Activated naive CD4-positive, alpha-beta T cell (primary cell): ENCODE results near the gene KRTAP6-2.

ENCODE experiments used
- DNase-seq, 4 experiments: peaks; one replicate each; lab custom pipeline; 2025; lab: John Stamatoyannopoulos, UW

The KRTAP6-2 gene, protein sequence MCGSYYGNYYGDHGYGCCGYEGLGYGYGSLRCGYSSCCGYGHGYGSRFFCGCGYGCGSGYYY

DNA sequence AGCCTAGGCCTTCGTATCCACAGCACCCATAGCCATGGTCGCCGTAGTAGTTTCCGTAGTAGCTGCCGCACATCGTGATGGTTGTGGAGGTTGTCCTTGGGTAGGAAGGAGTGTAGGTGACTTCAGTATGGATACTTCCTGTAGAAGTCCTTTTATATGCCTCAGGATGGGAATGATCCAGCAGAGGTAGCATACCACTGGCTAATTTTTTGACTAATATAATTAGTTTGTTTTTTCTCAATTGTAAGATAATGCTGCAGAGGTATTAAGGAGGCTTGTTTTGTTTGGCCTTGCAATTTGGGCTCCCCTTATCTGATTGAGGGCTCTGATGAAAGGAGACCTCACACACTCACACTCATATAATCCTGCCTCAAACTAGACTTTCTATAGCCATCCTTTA, at the start of gene KRTAP6-2:
Gene KRTAP6-2 (minus strand): TSS at position 101 of the 400 bp plus-strand sequence. CDS start 28 bp downstream, at position 73.
- DNase-seq: no peak

- DNase-seq: no peak
Measured at GRCh38 chr21:30646904-30647414, 48.3 kb upstream of the KRTAP6-2 start.

DNA sequence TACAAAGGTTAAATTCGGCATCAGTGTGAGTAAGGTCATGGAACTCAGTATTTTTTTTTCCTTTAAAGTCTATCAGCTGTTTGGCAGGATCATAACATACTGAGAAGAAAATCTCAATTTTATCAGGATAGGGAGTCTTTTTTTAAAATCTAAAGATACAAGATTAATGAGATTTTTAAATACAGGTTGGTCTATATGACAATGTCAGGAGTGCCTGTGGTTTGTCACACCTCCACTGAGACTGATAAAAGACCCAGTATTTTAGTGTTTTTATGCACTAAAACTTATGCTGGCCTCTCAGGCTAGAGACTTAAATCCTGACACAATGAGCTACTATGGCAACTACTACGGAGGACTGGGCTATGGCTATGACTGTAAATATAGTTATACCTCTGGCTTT, 43.9 kb upstream of the KRTAP6-2 start, which contains the start of gene KRTAP20-3:
Gene KRTAP20-3 (plus strand): TSS at position 301 of the 400 bp plus-strand sequence.
- no peak for DNase-seq

GRCh38 chr21:30638686-30639085, 40.0 kb upstream of the KRTAP6-2 start:
- no peak for DNase-seq

DNA sequence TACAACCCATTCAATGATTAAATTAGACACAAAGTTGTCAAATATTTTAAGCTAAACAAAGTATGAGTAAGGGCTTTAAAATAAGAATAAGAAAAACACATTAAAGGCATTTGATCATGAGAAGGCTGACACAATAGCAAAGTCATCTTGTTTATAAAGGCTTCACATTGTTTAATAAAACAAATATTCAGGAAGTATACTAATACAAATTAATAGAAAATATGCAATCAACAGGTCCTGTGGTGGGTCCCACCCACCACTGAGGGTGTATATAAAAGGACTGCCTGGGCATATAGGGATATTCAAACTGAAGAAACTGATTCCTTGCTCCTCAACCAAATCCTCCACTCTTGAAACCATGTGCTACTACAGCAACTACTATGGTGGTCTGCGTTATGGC, 36.2 kb upstream of the KRTAP6-2 start, which contains the start of gene KRTAP20-2:
Gene KRTAP20-2 (plus strand): TSS at position 301 of the 400 bp plus-strand sequence. CDS start 58 bp downstream, at position 359.
- DNase-seq: no peak

- no peak for DNase-seq
Measured at GRCh38 chr21:30629200-30629599, 30.5 kb upstream of the KRTAP6-2 start.

- DNase-seq: no peak
Measured at GRCh38 chr21:30628109-30628508, 29.4 kb upstream of the KRTAP6-2 start.

DNA sequence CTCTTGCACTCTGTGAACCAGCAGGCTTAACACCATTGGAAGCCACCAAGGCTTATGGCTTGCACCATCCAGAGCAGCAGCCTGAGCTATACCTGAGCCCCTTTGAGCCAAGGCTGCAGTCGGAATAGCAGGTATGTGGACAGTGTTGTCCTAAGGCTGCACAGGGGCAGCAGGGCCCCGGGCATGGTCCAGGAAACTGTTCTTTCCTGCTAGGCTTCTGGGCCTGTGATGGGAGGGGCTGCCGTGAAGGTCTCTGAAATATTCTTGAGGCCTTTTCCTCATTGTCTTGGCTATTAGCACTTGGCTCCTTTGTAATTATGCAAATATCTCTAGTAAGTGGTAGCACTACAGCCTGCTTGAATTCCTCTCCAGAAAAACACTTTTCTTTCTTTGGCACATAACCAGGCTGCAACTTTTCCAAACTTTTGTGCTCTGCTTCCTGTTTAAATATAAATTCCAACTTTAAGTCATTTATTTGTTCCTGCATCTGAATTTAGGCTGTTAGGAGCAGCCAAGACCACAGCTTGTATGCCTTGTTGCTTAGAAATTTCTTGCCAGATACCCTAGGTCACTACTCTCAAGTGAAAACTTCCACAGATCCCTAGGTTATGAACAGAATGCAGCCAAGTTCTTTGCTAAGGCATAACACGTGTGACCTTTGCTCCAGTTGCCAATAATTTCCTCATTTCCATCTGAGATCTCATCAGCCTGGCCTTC, 26.9 kb upstream of the KRTAP6-2 start:
- no peak for DNase-seq

GRCh38 chr21:30623362-30623761, 24.7 kb upstream of the KRTAP6-2 start:
- no peak for DNase-seq

- DNase-seq: no peak
Measured at GRCh38 chr21:30620522-30620921, 21.8 kb upstream of the KRTAP6-2 start, which contains the start of gene KRTAP20-4. TSS of gene KRTAP20-4 (plus strand) at chr21:30620627.

GRCh38 chr21:30620080-30620479, 21.4 kb upstream of the KRTAP6-2 start:
- no peak for DNase-seq

- DNase-seq: no peak
Measured at GRCh38 chr21:30616125-30616524, 17.4 kb upstream of the KRTAP6-2 start, which contains the start of gene KRTAP20-1. TSS of gene KRTAP20-1 (plus strand) at chr21:30616425. CDS start at chr21:30616455, 30 bp downstream.

DNA sequence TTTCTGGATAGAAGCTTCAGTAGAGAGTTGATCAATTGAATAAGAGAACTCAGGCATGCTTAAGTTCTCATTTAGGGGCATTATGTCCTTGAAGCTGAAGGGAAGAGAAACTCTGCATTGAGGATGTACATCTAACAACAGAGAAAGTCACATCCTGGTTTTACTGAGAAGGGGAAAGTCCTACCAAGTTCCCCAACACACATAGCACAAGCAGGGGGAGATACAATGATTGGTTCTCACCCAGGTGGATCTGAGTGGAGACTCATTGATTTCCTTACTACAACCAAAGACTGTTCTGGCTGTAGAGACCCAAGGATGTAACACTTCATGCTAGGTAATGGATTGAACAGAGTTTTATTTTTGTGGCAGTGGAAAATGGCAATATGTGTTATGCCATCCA, 16.5 kb upstream of the KRTAP6-2 start:
- DNase-seq: no peak

- DNase-seq: no peak
Measured at GRCh38 chr21:30613836-30614235, 15.1 kb upstream of the KRTAP6-2 start, which contains the start of gene KRTAP6-1. TSS of gene KRTAP6-1 (minus strand) at chr21:30613930. CDS start at chr21:30613904, 26 bp downstream.

- no peak for DNase-seq
Measured at GRCh38 chr21:30612132-30612531, 13.4 kb upstream of the KRTAP6-2 start.

DNA sequence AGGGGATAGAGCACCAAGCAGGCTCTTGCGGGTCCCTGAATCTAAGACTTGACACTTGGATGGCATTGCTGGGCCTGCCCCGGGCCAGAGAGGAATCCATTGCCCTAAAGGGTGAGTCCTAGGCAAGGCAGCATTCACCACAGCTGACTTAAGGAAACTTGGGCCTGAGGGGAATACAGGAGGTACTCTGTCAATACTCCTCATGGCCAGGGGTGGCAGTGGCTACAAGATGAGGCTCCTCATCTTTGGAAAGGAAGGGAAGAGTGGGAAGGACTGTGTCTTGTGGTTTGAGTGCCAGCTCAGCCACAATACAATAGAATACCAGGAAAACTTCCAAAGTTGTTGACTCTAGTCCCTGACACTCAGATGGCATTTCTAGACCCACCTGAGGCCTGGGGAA, 7.3 kb upstream of the KRTAP6-2 start:
- DNase-seq: no peak

DNA sequence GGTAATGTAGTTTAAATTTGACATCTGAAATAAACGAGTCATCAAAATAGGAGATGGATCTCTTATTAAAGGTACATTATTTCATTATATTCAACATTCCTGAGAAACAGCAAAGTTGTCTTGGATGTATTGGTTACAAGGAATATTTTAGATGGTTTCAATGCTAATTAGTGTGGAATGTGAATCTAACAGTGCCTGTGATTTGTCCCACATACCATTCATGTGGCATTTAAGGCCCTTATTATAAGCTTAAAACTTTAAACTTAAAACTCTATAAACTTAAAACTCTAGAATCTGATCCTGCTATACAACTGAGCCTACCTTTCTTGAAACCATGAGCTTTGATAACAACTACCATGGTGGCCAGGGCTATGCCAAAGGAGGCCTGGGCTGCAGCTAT, 2.1 kb upstream of the KRTAP6-2 start, which contains the start of gene KRTAP22-1:
Gene KRTAP22-1 (plus strand): TSS at position 301 of the 400 bp plus-strand sequence.
- no peak for DNase-seq

DNA sequence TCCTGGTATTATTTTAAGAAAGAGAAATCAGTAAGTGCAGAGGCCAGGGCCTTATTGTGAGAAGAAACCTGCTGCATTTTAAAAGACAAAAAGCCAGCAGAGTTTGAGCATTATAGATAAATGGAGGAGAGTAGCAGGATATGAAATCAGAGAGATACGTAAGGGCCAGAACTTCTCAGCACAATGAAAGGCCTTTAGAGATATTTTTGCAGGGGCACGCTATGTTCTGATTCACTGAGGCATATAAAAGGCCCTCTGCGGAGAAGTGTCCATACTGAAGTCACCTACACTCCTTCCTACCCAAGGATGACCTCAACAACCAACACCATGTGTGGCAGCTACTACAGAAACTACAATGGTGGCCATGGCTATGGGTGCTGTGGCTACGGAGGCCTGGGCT, 6.6 kb downstream of the KRTAP6-2 start, which contains the start of gene KRTAP6-3:
Gene KRTAP6-3 (plus strand): TSS at position 301 of the 400 bp plus-strand sequence. CDS start 6 bp downstream, at position 307.
- no peak for DNase-seq

GRCh38 chr21:30590297-30590696, 8.4 kb downstream of the KRTAP6-2 start, which contains the start of gene KRTAP22-2:
TSS of gene KRTAP22-2 (minus strand) at chr21:30590397.
- DNase-seq: no peak

GRCh38 chr21:30582870-30583269, 15.8 kb downstream of the KRTAP6-2 start:
- no peak for DNase-seq

DNA sequence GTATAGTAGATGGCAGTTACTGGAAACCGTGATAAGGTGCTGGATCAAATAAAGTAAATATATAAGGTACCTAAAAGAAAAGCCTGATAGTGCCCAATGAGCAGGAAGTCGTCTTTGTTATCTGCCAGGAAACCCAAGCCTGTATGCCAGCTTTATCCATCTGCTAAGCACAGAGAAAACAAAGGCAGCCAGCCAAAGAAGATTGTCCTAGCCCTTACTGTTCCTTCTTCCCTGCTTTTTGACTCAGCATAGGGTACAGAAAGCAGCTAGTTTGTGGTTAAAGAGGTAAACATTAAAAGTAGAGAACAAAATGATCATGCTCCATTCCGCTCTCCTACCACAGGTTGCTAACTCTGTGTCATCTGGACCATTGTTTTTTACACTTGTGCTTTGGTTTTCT, 18.6 kb downstream of the KRTAP6-2 start:
- DNase-seq: no peak

GRCh38 chr21:30579346-30579745, 19.4 kb downstream of the KRTAP6-2 start:
- DNase-seq: no peak

- DNase-seq: no peak
Measured at GRCh38 chr21:30577766-30578165, 20.9 kb downstream of the KRTAP6-2 start.
